B cell (primary cell): ENCODE data around the gene KCNJ18.

Experiments used
- EZH2 ChIP-seq: IDR thresholded peaks from 2 replicates; pipeline ENCODE4 v1.6.1; 2012; ENCODE audit warnings: borderline replicate concordance, low read depth, mild to moderate bottlenecking, moderate library complexity, low read length; ENCODE audit not compliant: insufficient read depth, poor library complexity, severe bottlenecking
- TF ChIP-seq, protein P1 (sequence below): fragments of 200-600 bp; IDR thresholded peaks from one replicate; pipeline ENCODE4 v1.8.0; 2022; ENCODE audit warnings: antibody characterized with exemption, mild to moderate bottlenecking

DNA sequence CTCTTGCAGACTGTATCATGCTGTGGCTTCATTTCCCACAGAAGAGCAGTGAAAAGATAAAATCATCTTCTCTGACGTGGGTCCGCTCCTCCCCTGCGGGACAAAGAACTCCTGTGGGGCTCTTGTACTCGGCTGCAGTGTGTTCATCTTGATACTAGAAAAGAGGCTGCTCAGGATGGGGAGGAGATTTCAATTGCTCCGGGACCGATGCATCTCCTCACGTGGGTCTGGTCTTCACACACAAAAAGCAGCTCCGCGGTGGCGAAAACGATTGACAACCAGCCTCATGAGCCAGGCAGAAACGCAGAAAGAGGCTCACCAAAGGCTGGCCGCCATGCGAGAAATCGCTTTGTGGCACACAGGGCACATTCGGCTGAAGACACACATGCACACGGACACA, 14.4 kb upstream of the KCNJ18 start:
- TF ChIP-seq EZH2 = no peak
- TF ChIP-seq, protein P1, sequence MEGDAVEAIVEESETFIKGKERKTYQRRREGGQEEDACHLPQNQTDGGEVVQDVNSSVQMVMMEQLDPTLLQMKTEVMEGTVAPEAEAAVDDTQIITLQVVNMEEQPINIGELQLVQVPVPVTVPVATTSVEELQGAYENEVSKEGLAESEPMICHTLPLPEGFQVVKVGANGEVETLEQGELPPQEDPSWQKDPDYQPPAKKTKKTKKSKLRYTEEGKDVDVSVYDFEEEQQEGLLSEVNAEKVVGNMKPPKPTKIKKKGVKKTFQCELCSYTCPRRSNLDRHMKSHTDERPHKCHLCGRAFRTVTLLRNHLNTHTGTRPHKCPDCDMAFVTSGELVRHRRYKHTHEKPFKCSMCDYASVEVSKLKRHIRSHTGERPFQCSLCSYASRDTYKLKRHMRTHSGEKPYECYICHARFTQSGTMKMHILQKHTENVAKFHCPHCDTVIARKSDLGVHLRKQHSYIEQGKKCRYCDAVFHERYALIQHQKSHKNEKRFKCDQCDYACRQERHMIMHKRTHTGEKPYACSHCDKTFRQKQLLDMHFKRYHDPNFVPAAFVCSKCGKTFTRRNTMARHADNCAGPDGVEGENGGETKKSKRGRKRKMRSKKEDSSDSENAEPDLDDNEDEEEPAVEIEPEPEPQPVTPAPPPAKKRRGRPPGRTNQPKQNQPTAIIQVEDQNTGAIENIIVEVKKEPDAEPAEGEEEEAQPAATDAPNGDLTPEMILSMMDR = no peak
